Stimulated activated naive B cell treated with anti-CD40 and anti-IgM and Interleukin-4, amounts not matched to agents 10 μg/mL and 1 μg/mL and 100 μg/mL, for 72 hours (primary cell): ENCODE data around the gene LRRC52.
"Not testable (repeated sequence)": the region's sequence is repeated elsewhere in the genome, so short reads cannot be mapped to it uniquely, and the experiment has no call there.

ENCODE experiments used
- ATAC-seq, 2 donors: fragments of 150-1000 bp; cut with Tn5 transposase; replicated peaks; 2 replicates each; pipeline ENCODE4 v1.10.0; 2021; ENCODE audit warnings: moderate library complexity in 1 of 2
- DNase-seq: peaks from one replicate; pipeline ENCODE4 v3.0.0; 2021
- H3K27ac Mint-ChIP-seq: one replicate; pipeline ENCODE4 v1.8.0; 2022; ENCODE audit warnings: mild to moderate bottlenecking, mixed read lengths
- H3K27me3 Mint-ChIP-seq, 2 donors: one replicate each; pipeline ENCODE4 v1.8.0; 2022; ENCODE audit warnings: mixed read lengths in 2 of 2
- H3K36me3 Mint-ChIP-seq, 2 donors: one replicate each; pipeline ENCODE4 v1.8.0; 2022; ENCODE audit warnings: mixed read lengths in 2 of 2, mild to moderate bottlenecking in 1 of 2
- H3K4me1 Mint-ChIP-seq, 2 donors: one replicate each; pipeline ENCODE4 v1.8.0; 2022; ENCODE audit warnings: mixed read lengths in 2 of 2, mild to moderate bottlenecking in 1 of 2
- H3K4me3 Mint-ChIP-seq, 2 donors: one replicate each; pipeline ENCODE4 v1.8.0; 2022; ENCODE audit warnings: mild to moderate bottlenecking in 2 of 2, mixed read lengths in 2 of 2, moderate library complexity in 1 of 2
- H3K9me3 Mint-ChIP-seq, 2 donors: one replicate each; pipeline ENCODE4 v1.8.0; 2022; ENCODE audit warnings: mixed read lengths in 2 of 2, mild to moderate bottlenecking in 1 of 2

Gene LRRC52

GRCh38 chr1:165586398-165586797, 42.6 kb downstream of the LRRC52 start:
- Mint-ChIP-seq H3K27ac (no peak overlapping the region), H3K9me3 (no peaks in the 10 kb centered on the region), H3K4me1 (no peaks in the 10 kb centered on the region), H3K27me3 (peaks cover 46 to 66% of the 10 kb centered on the region in 2 donors), H3K36me3 (no peaks in the 10 kb centered on the region), H3K4me3 (no peak overlapping the region)
- ATAC-seq = no peak
- no peak for DNase-seq

GRCh38 chr1:165591391-165591790, 47.6 kb downstream of the LRRC52 start:
- not testable (repeated sequence) for H3K27ac Mint-ChIP-seq, H3K4me1 Mint-ChIP-seq, H3K36me3 Mint-ChIP-seq, DNase-seq, H3K9me3 Mint-ChIP-seq, ATAC-seq, H3K4me3 Mint-ChIP-seq
- peaks cover 39 to 70% of the 10 kb centered on the region in 2 donors for H3K27me3 Mint-ChIP-seq

GRCh38 chr1:165592945-165593823, 49.4 kb downstream of the LRRC52 start:
- Mint-ChIP-seq H3K27ac (no peak overlapping the region), H3K27me3 (peaks cover 31 to 54% of the 10 kb centered on the region in 2 donors), H3K4me3 (no peak overlapping the region), H3K36me3 (no peaks in the 10 kb centered on the region), H3K4me1 (peaks cover 11 to 22% of the 10 kb centered on the region in 2 donors), H3K9me3 (no peaks in the 10 kb centered on the region)
- peak; percentile 44 for DNase-seq
- ATAC-seq = peak; percentile 42 to 52

- H3K4me3 Mint-ChIP-seq = no peak overlapping the region
- H3K9me3 Mint-ChIP-seq = no peaks in the 10 kb centered on the region
- no peak for ATAC-seq
- H3K36me3 Mint-ChIP-seq = no peaks in the 10 kb centered on the region
- H3K27me3 Mint-ChIP-seq = peaks cover 20 to 42% of the 10 kb centered on the region in 2 donors
- no peak for DNase-seq
- H3K4me1 Mint-ChIP-seq = peaks cover 21 to 44% of the 10 kb centered on the region in 2 donors
- no peak overlapping the region for H3K27ac Mint-ChIP-seq
Observed at GRCh38 chr1:165595246-165595938, 51.6 kb downstream of the LRRC52 start.

GRCh38 chr1:165597883-165598675, 54.3 kb downstream of the LRRC52 start:
- Mint-ChIP-seq H3K27ac (peak overlapping the region; percentile 93), H3K36me3 (no peaks in the 10 kb centered on the region), H3K4me3 (peak overlapping the region; percentile 93 to 96), H3K9me3 (no peaks in the 10 kb centered on the region), H3K4me1 (peaks cover 22 to 52% of the 10 kb centered on the region in 2 donors), H3K27me3 (peaks cover 13 to 19% of the 10 kb centered on the region in 2 donors)
- DNase-seq (peak; percentile 95), ATAC-seq (peak; percentile 97 to 98)

GRCh38 chr1:165598676-165599059, 54.9 kb downstream of the LRRC52 start:
- peaks cover 22 to 50% of the 10 kb centered on the region in 2 donors for H3K4me1 Mint-ChIP-seq

GRCh38 chr1:165600793-165601192, 57.0 kb downstream of the LRRC52 start:
- Mint-ChIP-seq H3K27ac (no peak overlapping the region), H3K36me3 (no peaks in the 10 kb centered on the region), H3K27me3 (peaks cover 12 to 13% of the 10 kb centered on the region in 2 donors), H3K9me3 (no peaks in the 10 kb centered on the region), H3K4me3 (no peak overlapping the region), H3K4me1 (peaks cover 22 to 50% of the 10 kb centered on the region in 2 donors)
- DNase-seq = no peak
- no peak for ATAC-seq

More at GRCh38 chr1:165598676-165599059, 54.9 kb downstream of the LRRC52 start:
- peaks cover 9 to 14% of the 10 kb centered on the region in 2 donors for H3K27me3 Mint-ChIP-seq
- no peaks in the 10 kb centered on the region for H3K9me3 Mint-ChIP-seq
- H3K27ac Mint-ChIP-seq = peak overlapping the region; percentile 93
- DNase-seq (no peak), ATAC-seq (peak in 1 of 2 donors; percentile 16)
- no peaks in the 10 kb centered on the region for H3K36me3 Mint-ChIP-seq
- peak overlapping the region; percentile 93 to 96 for H3K4me3 Mint-ChIP-seq

- ATAC-seq (no peak), DNase-seq (no peak)
- H3K4me1 Mint-ChIP-seq = peaks cover 11 to 34% of the 10 kb centered on the region in 2 donors
- no peak overlapping the region for H3K27ac Mint-ChIP-seq
- peaks cover 12 to 20% of the 10 kb centered on the region in 2 donors for H3K27me3 Mint-ChIP-seq
- no peaks in the 10 kb centered on the region for H3K9me3 Mint-ChIP-seq
- H3K36me3 Mint-ChIP-seq = no peaks in the 10 kb centered on the region
- H3K4me3 Mint-ChIP-seq = no peak overlapping the region
Observed at GRCh38 chr1:165603810-165604209, 60.0 kb downstream of the LRRC52 start.

GRCh38 chr1:165605246-165605645, 61.4 kb downstream of the LRRC52 start:
- Mint-ChIP-seq H3K4me1 (peaks cover 8 to 20% of the 10 kb centered on the region in 2 donors), H3K4me3 (no peak overlapping the region), H3K27me3 (peaks cover 10 to 17% of the 10 kb centered on the region in 2 donors), H3K36me3 (no peaks in the 10 kb centered on the region), H3K27ac (no peak overlapping the region), H3K9me3 (no peaks in the 10 kb centered on the region)
- ATAC-seq = no peak
- DNase-seq = no peak

- peaks cover 14 to 19% of the 10 kb centered on the region in 2 donors for H3K27me3 Mint-ChIP-seq
- ATAC-seq, H3K27ac Mint-ChIP-seq, H3K36me3 Mint-ChIP-seq, H3K9me3 Mint-ChIP-seq, DNase-seq, H3K4me3 Mint-ChIP-seq: not testable (repeated sequence)
- H3K4me1 Mint-ChIP-seq = peaks cover 5 to 11% of the 10 kb centered on the region in 2 donors
Observed at GRCh38 chr1:165606676-165607075, 62.9 kb downstream of the LRRC52 start.

- peaks cover 0 to 4% of the 10 kb centered on the region in 2 donors for H3K36me3 Mint-ChIP-seq
- peaks cover 3 to 14% of the 10 kb centered on the region in 2 donors for H3K4me1 Mint-ChIP-seq
- H3K27ac Mint-ChIP-seq = no peak overlapping the region
- no peak overlapping the region for H3K4me3 Mint-ChIP-seq
- H3K9me3 Mint-ChIP-seq = peaks cover 0 to 4% of the 10 kb centered on the region in 2 donors
- peaks cover 16 to 28% of the 10 kb centered on the region in 2 donors for H3K27me3 Mint-ChIP-seq
- no peak for ATAC-seq
- DNase-seq = no peak
Observed at GRCh38 chr1:165610866-165611265, 67.1 kb downstream of the LRRC52 start.

- Mint-ChIP-seq H3K9me3 (peaks cover 0 to 4% of the 10 kb centered on the region in 2 donors), H3K27me3 (peaks cover 16 to 32% of the 10 kb centered on the region in 2 donors), H3K36me3 (peaks cover 0 to 4% of the 10 kb centered on the region in 2 donors), H3K4me3 (no peak overlapping the region), H3K27ac (no peak overlapping the region), H3K4me1 (peaks cover 0 to 9% of the 10 kb centered on the region in 2 donors)
- no peak for ATAC-seq
- DNase-seq = no peak
Observed at GRCh38 chr1:165612062-165612461, 68.3 kb downstream of the LRRC52 start.
